ENCODE data around the gene ZDHHC24. TPM values are rescaled to one million over a fixed set of nuclear protein-coding genes. Genes with fewer than 3 reads are reported as not detected.

ZDHHC24 gene
- total RNA-seq, 4 donors from 2014 or later: 5.9 to 12.1 (median 10.4) TPM

DNA sequence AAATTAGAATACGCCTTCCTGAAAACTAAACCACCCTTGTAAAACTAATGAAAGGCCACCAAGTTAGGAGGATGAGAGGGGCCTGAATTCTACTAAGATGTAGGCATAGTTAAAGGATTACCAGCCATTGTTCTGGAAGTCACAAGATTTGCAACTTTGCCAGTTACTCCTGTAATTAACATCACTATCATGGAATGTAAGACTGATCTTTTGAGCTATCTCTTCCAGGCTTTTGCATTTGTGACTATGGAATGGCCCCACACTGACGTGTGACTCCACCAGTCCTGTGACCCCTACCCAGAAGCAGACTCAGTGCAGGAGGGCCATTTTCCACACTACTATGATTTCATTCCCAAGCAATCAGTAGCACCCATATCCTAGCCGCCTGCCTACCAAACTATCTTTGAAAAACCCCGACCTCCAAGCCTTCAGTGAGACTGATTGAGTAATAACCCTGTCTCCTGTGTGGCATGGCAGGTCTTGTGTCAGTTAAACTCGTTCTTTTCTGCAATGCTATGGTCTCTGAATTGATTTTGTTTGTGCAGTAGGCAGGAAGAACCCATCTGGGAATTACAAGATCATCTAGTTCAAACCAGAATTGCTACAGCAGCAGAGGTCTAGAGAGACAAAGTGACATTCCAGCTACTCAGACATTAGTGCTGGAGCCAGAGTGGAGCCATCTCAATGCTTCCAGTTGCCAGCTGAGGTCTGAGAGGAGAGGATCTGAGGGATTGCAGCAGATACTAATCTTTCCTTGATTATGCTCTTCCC, 24.4 kb upstream of the ZDHHC24 start:
- peaks cover 0 to 23% (median 9%) of the 10 kb centered on the region in 3 donors for H3K4me1 ChIP-seq
- ATAC-seq: no peak
- no peak overlapping the region for H3K4me3 ChIP-seq
- peaks cover 3% of the 10 kb centered on the region for H3K27me3 ChIP-seq
- H3K36me3 ChIP-seq: peaks cover 0 to 21% of the 10 kb centered on the region in 2 donors
- H3K27ac ChIP-seq: no peak overlapping the region
- TF ChIP-seq EP300 (IDR thresholded peaks at IDR 0.05): no peak
- no peak for TF ChIP-seq POLR2A (IDR thresholded peaks at IDR 0.05)
- TF ChIP-seq POLR2AphosphoS5 (IDR thresholded peaks at IDR 0.05): no peak
- TF ChIP-seq, protein P1, sequence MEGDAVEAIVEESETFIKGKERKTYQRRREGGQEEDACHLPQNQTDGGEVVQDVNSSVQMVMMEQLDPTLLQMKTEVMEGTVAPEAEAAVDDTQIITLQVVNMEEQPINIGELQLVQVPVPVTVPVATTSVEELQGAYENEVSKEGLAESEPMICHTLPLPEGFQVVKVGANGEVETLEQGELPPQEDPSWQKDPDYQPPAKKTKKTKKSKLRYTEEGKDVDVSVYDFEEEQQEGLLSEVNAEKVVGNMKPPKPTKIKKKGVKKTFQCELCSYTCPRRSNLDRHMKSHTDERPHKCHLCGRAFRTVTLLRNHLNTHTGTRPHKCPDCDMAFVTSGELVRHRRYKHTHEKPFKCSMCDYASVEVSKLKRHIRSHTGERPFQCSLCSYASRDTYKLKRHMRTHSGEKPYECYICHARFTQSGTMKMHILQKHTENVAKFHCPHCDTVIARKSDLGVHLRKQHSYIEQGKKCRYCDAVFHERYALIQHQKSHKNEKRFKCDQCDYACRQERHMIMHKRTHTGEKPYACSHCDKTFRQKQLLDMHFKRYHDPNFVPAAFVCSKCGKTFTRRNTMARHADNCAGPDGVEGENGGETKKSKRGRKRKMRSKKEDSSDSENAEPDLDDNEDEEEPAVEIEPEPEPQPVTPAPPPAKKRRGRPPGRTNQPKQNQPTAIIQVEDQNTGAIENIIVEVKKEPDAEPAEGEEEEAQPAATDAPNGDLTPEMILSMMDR (IDR thresholded peaks at IDR 0.05): no peak
- WGBS, 2 donors (ENCODE audit: low coverage in 1 of 2): 57 to 71% methylated on average over 2 to 5 of the region's 5 CpGs
- H3K9me3 ChIP-seq: no peaks in the 10 kb centered on the region

DNA sequence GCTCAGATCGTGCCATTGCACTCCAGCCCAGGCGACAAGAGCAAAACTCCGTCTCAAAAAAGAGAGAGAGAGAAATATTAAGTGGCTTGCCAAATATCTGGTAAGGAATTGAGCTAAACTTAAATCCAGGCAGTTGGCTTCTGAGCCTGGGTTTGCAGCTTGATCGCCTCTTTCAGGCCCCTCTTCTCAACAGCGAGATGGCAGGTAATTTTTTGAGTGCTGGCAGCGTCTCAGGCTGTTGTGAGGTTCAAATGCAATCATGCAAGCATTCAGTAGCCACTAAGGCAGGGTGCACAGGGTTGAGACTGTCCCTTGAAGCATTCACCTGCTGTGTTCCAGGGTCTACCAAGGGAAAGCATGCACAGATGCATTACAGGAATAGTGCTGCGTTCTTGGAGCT, 23.2 kb upstream of the ZDHHC24 start:
- ATAC-seq: no peak
- H3K4me3 ChIP-seq: no peak overlapping the region
- no peaks in the 10 kb centered on the region for H3K9me3 ChIP-seq
- H3K4me1 ChIP-seq: peaks cover 0 to 23% (median 9%) of the 10 kb centered on the region in 3 donors
- no peak for TF ChIP-seq EP300 (IDR thresholded peaks at IDR 0.05)
- TF ChIP-seq, protein P1 (IDR thresholded peaks at IDR 0.05): no peak
- no peak for TF ChIP-seq POLR2A (IDR thresholded peaks at IDR 0.05)
- no peak for TF ChIP-seq POLR2AphosphoS5 (IDR thresholded peaks at IDR 0.05)
- no peaks in the 10 kb centered on the region for H3K27me3 ChIP-seq
- H3K27ac ChIP-seq: peak overlapping the region in 2 of 4 donors; percentile 65 to 75
- H3K36me3 ChIP-seq: peaks cover 0 to 33% of the 10 kb centered on the region in 2 donors
- 78 to 87% methylated on average over 4 to 7 of the region's 7 CpGs for WGBS, 2 donors (ENCODE audit: low coverage in 1 of 2)

DNA sequence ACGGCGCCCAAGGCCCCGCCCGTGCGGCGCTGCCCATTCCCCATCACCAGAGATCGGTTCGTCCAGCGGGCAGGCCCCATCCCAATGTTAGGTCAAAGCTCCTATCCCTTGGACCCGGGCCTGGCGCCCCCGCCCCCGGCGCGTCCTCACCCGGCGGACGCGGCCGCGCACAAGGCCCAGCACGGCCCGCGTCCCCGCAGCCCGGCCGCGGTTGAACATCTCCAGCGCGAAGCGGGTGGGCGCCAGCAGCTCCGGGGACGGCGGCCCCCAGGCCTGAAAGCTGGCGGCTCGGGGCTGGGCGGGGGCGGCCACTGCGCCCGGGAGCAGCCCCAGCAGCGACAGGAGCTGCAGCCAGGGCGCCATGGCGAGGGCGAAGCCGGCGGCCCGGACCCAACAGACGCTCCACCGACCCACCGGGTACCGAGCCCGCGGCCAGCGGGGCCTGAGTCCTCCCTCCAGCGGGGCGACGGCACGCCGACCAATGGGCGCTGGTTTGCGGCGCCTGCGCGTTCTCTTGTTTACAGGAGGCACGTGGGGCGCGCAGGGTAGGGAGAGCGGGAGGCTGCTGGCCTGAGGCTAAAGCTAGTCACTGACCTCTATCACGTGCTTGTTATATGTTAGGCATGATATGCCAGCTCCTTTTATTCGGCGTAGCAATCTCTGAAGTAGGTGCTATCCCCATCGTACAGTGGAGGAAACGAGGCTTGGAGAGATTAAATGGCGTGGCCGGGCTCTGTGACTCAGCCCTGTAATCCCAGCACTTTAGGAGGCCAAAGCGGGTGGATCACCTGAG, 22.5 kb upstream of the ZDHHC24 start, which contains the start of gene CTSF:
Gene CTSF (minus strand): TSS at position 483 of the 793 bp plus-strand sequence. CDS start 120 bp downstream, at position 363.
- peak within 1 kb of the TSS in 3 of 4 donors; percentile 52 to 75 (median 65) for H3K27ac ChIP-seq
- peaks cover 0 to 40% of the 10 kb centered on the region in 2 donors for H3K36me3 ChIP-seq
- peak within 1 kb of the TSS; percentile 25 to 72 for H3K4me3 ChIP-seq
- TF ChIP-seq, protein P1 (IDR thresholded peaks at IDR 0.05): no peak
- TF ChIP-seq POLR2AphosphoS5 (IDR thresholded peaks at IDR 0.05) (no peak), POLR2A (IDR thresholded peaks at IDR 0.05) (peak; percentile 33 to 53), EP300 (IDR thresholded peaks at IDR 0.05) (no peak)
- H3K27me3 ChIP-seq: no peaks in the 10 kb centered on the region
- ATAC-seq: peak; percentile 95
- no peaks in the 10 kb centered on the region for H3K9me3 ChIP-seq
- peaks cover 0 to 23% (median 9%) of the 10 kb centered on the region in 3 donors for H3K4me1 ChIP-seq
- WGBS, 2 donors (ENCODE audit: low coverage in 1 of 2): 8% methylated on average over 7 of the region's 77 CpGs; no CpG with 5 or more reads in 1 of the 2 donors

DNA sequence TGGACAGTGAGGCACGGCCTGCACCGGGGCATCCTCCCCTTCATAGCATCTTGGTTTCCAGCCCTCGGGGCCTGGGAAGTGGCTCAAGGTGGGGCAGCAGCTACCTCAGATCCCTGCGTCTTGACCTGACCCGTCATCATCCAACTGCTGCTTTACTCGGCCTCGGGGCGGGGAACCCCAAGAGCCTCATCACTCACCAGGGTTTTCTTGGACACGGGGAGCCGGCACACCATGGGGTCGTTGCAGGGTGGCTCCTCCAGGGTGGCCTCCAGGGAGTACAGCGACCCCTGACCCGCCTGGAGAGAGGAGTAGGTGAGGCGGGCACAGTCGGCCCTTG, 21.9 kb upstream of the ZDHHC24 start:
- peaks cover 0 to 23% (median 9%) of the 10 kb centered on the region in 3 donors for H3K4me1 ChIP-seq
- no peaks in the 10 kb centered on the region for H3K27me3 ChIP-seq
- TF ChIP-seq, protein P1 (IDR thresholded peaks at IDR 0.05): no peak
- TF ChIP-seq POLR2A (IDR thresholded peaks at IDR 0.05) (no peak), EP300 (IDR thresholded peaks at IDR 0.05) (no peak), POLR2AphosphoS5 (IDR thresholded peaks at IDR 0.05) (no peak)
- peaks cover 0 to 46% of the 10 kb centered on the region in 2 donors for H3K36me3 ChIP-seq
- H3K9me3 ChIP-seq: no peaks in the 10 kb centered on the region
- 69 to 80% methylated on average over 1 to 5 of the region's 15 CpGs for WGBS, 2 donors (ENCODE audit: low coverage in 1 of 2)
- H3K4me3 ChIP-seq: peak overlapping the region; percentile 25 to 72
- no peak for ATAC-seq
- H3K27ac ChIP-seq: peak overlapping the region in 3 of 4 donors; percentile 52 to 75 (median 65)

Measured in gastroesophageal sphincter (tissue), 4 donors.